Activated T-cell treated with anti-CD3 and anti-CD28 coated beads for 24 hours (primary cell): ENCODE results near the gene USP6.
"Not testable (repeated sequence)": the region's sequence is repeated elsewhere in the genome, so short reads cannot be mapped to it uniquely, and the experiment has no call there.

Source experiments
- DNase-seq: peaks from one replicate; pipeline ENCODE4 v3.0.0-alpha.2; 2020; ENCODE audit warnings: low read depth

Gene USP6

GRCh38 chr17:5135726-5136579, 20.1 kb downstream of the USP6 start:
- no peak for DNase-seq

GRCh38 chr17:5136580-5137412, 21.0 kb downstream of the USP6 start:
- not testable (repeated sequence) for DNase-seq

DNA sequence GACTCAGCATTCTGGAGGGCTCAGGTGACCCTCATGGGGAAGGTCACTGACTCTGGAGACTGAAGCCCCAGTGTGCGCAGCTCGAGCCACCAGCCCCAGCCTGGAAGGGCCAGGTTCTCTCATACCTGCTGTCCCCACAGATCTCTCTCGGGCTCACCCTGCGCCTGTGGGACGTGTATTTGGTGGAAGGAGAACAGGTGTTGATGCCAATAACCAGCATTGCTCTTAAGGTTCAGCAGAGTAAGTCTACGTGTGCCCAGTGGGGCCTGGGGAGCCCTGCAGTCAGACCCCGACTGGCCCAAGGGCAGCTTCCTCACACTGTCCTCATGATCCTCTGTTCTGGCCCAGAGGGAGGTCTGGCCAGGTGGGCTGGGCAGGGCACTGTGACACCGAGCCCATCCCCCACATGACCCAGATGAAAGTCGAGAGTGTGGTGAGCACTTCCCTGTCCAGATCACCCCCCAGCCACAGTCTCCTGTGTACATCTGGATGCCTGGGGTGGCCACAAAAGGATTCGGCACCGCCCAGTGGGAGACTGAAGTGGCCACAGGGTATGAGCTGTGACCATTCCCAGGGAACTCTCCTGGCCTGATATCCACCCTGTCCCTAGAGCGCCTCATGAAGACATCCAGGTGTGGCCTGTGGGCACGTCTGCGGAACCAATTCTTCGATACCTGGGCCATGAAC, 21.8 kb downstream of the USP6 start:
- DNase-seq, result not testable (repeated sequence)

GRCh38 chr17:5138198-5138544, 22.3 kb downstream of the USP6 start:
- DNase-seq, result not testable (repeated sequence)

- no peak for DNase-seq
These were observed 23.0 kb downstream of the USP6 start for GRCh38 chr17:5138616-5139457.

DNA sequence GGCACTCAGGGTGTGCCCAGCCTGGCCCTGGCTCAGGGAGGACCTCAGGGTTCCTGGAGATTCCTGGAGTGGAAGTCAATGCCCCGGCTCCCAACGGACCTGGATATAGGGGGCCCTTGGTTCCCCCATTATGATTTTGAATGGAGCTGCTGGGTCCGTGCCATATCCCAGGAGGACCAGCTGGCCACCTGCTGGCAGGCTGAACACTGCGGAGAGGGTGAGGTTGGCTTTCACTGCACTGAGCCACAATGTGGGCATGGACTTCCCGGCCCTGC, 23.6 kb downstream of the USP6 start:
- no peak for DNase-seq

DNA sequence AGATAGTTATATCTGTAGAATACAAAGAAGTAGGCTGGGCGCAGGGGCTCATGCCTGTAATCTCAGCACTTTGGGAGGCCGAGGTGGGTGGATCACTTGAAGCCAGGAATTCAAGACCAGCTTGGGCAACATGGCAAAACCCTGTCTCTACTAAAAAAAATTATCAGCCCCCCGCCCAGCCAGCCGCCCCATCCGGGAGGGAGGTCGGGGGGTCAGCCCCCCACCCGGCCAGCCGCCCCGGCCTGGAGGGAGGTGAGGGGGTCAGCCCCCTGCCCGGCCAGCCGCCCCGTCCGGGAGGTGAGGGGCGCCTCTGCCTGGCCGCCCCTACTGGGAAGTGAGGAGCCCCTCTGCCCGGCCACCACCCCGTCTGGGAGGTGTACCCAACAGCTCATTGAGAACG, 27.0 kb downstream of the USP6 start:
- DNase-seq, result not testable (repeated sequence)

DNA sequence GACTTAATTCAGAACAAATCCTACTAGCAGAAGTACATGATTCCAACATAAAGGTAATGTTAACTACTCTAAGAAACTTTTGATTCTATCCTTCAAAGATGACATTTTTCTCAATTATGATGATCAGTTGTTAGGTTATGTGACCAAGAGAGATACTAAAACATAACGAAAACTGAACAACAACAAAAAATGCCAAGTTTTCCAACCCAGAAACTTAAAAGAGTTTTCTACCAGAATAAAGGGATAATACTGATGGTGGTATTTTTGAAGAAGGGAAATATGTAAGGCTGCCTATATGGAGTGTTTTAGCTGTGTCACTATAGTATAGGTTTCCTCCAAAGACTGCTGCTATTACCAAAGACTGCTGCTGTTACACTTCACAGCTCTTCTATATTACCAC, 30.3 kb downstream of the USP6 start:
- not testable (repeated sequence) for DNase-seq

- DNase-seq, result not testable (repeated sequence)
These were observed 44.9 kb downstream of the USP6 start for GRCh38 chr17:5160702-5161101.

- DNase-seq, result not testable (repeated sequence)
These were observed 46.0 kb downstream of the USP6 start for GRCh38 chr17:5161793-5162192.

DNA sequence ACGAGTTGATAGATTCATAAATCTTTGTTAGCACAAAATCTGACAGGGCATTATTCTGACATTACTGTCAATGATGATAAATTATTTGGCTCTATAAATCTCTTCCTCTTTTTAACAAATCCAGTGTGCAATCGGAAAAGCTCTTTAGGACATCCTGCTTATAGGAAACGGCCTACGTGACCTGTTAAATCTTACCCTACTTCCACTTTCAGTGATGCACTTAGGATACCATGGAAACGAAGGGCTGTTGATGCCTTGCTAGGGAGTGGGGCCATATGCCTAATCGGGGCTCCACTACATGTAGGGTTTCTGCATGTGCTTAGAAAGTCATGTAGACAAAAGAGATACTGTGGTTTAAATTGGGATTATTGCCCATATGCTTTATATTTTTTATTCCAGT, 48.6 kb downstream of the USP6 start:
- no peak for DNase-seq

- DNase-seq, result not testable (repeated sequence)
These were observed 50.1 kb downstream of the USP6 start for GRCh38 chr17:5165791-5166564.

GRCh38 chr17:5175027-5175426, 59.2 kb downstream of the USP6 start:
- DNase-seq, result not testable (repeated sequence)

- DNase-seq, result no peak
These were observed 63.2 kb downstream of the USP6 start for GRCh38 chr17:5179003-5179402.

GRCh38 chr17:5181509-5182305, 65.9 kb downstream of the USP6 start:
- no peak for DNase-seq

DNA sequence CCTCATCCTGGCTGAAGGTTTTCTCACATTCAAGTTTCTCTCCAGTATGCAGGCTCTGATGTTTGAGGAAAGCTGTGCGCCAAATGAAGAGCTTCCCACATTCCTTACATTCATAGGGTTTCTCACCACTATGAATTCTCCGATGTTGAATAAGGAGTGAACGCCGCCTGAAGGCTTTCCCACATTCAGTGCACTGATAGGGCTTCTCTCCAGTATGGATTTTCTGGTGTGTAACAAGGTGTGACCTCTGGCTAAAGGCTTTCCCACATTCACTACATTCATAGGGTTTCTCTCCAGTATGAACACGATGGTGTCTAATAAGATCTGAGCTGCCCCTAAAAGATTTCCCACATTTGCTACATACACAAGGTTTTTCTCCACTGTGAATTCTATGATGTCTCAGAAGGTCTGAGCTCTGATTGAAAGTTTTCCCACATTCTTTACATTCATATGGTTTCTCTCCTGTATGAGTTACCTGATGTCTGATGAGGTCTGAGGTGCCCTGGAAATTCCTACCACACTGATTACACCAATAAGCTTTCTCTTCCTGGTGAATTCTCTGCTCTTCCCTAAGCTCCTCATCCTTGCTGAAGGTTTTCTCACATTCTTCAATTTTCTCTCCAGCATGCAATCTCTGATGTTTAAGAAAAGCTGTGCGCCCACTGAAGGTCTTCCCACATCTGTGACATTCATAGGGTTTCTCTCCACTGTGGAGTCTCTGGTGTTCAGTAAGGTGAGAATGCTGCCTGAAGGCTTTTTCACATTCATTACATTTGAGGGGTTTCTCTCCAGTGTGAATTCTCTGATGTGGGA, 67.0 kb downstream of the USP6 start:
- DNase-seq, result no peak

- DNase-seq, result no peak
These were observed 67.6 kb downstream of the USP6 start for GRCh38 chr17:5183410-5183793.

GRCh38 chr17:5184288-5184687, 68.5 kb downstream of the USP6 start:
- DNase-seq, result no peak
